Hematopoietic multipotent progenitor cell treated with erythropoietin and hydrocortisone succinate and interleukin-3 and kit ligand, for 17 days (in vitro differentiated cells): ENCODE data around the gene AKIRIN1.
A peak's percentile ranks its signal among the peaks of the same experiment; 100 is the strongest.
"Not testable (repeated sequence)": the region's sequence is repeated elsewhere in the genome, so short reads cannot be mapped to it uniquely, and the experiment has no call there.

Experiments
- DNase-seq: peaks from one replicate; pipeline ENCODE4 v3.0.0-alpha.2; 2015; ENCODE audit warnings: low spot score

Gene AKIRIN1

GRCh38 chr1:38990738-38991637 lies at the start of gene AKIRIN1:
Gene AKIRIN1 (plus strand): TSS chr1:38991276. CDS start chr1:38991381, 105 bp downstream.
- peak; percentile 96 for DNase-seq

GRCh38 chr1:38941527-38942019 lies 49.5 kb upstream of the AKIRIN1 start, which contains the start of gene RHBDL2:
Gene RHBDL2 (minus strand): TSS chr1:38941830. CDS start chr1:38919212, 22,618 bp downstream.
- no peak for DNase-seq

DNA sequence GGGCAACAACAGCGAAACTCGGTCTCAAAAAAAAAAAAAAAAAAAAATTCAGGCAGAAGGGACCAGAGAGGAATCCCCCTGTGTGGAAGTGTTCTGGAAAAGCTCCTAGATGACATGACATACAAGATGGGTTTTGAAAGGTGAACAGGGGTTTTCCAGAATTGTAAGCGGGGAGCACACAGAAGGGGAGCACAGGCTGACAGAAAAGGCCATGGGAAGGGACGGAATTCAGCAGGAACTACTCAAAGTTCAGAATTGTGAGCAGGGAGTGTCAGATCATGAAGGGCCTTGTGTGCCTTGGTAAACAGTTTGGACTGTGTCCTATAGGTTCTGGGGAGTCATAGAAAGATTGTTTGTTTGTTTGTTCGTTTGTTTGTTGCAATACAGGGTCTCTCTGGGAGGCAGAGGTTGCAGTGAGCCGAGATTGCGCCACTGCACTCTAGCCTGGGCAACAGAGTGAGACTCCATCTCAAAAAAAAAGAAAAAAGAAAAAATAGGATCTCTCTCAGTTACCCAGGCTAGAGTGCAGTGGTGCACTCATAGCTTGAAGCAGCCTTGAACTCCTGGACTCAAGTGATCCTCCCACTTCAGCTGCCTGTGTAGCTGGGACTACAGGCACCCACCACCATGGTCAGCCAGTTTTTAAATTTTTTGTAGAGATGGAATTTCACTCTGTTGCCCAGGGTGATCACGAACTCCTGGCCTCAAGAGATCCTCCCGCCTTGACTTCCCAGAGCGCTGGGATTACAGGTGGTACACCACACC lies 48.2 kb upstream of the AKIRIN1 start:
- no peak for DNase-seq

DNA sequence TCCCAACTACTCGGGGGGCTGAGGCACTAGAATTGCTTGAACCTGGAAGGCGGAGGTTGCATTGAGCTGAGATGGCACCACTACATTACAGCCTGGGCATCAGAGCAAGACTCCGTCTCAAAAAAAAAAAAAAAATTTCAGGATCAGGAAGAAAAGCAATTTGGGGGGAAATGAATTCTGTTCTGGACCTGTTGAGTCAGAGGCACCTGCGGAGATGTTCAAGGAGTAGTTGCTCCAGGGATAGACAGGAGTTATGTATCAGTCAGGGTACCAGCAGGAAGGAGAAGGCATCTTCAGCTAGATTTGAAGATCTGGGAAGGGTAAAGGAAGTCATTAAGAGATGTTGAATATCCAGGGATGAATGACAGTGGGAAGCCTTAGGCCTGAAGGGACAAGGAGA lies 46.5 kb upstream of the AKIRIN1 start:
- DNase-seq: no peak

- DNase-seq: no peak
These were observed 40.5 kb upstream of the AKIRIN1 start for GRCh38 chr1:38950553-38950952.

GRCh38 chr1:38953433-38953860 lies 37.6 kb upstream of the AKIRIN1 start:
- DNase-seq: no peak

DNA sequence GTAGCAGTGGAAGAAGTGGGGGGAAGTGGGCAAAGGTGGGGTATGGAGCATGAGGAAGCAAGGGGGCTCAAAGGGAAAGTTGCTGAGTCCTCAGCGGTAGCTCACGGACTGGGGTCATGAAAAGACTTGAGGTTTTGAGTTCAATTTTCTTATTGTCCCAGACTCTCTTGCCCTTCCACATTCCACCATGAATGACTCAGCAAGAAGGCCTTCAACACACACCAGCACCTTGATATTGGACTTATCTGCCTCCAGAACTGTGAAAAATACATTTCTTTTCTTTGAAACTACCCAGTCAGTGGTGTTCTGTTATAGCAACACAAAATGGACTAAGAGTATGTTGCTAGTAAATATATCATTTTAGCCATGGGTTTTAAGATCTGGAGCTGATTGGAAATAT lies 32.1 kb upstream of the AKIRIN1 start:
- no peak for DNase-seq

DNA sequence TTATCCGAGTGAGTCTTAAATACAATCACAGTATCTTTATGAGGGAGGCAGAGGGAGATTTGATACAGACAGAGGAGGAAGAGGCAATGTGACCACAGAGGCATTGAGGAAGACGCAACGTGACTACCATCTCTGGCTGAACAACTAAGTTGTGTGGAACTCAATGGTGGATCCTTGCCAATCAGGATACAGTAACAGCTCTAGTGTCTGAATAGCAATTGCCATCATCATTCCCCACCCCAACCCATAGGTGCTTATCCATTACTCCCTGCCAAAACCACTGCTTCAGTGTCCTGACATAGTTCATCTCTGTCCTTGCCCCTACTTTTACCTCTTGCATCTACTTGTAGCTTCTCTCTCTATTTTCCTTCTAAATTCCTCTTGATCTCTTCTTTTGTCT lies 29.0 kb upstream of the AKIRIN1 start:
- no peak for DNase-seq

- no peak for DNase-seq
These were observed 28.5 kb upstream of the AKIRIN1 start for GRCh38 chr1:38962560-38962959.

GRCh38 chr1:38964140-38964548 lies 26.9 kb upstream of the AKIRIN1 start:
- peak; percentile 29 for DNase-seq

GRCh38 chr1:38973145-38973544 lies 17.9 kb upstream of the AKIRIN1 start:
- not testable (repeated sequence) for DNase-seq

- no peak for DNase-seq
These were observed 17.2 kb upstream of the AKIRIN1 start for GRCh38 chr1:38973659-38974437.

- DNase-seq: not testable (repeated sequence)
These were observed 13.5 kb upstream of the AKIRIN1 start for GRCh38 chr1:38977399-38978244.

DNA sequence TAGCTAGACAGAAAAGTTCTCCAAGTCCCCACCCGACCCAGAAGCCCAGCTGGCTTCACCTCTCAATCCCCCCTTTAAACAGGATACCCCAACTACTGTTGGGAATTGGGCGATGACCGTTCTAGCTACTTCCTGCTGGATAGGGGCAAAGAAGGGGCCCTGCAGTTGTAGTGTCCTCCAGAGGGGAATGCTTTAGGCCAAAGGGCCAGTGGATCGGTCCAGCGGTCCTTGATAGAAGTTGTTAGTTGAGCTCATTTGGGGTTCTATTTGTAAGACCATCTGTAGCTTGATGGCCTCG lies 12.9 kb upstream of the AKIRIN1 start:
- not testable (repeated sequence) for DNase-seq

GRCh38 chr1:38979380-38979779 lies 11.7 kb upstream of the AKIRIN1 start:
- DNase-seq: not testable (repeated sequence)

GRCh38 chr1:38989979-38990378 lies 1.1 kb upstream of the AKIRIN1 start:
- DNase-seq: no peak

DNA sequence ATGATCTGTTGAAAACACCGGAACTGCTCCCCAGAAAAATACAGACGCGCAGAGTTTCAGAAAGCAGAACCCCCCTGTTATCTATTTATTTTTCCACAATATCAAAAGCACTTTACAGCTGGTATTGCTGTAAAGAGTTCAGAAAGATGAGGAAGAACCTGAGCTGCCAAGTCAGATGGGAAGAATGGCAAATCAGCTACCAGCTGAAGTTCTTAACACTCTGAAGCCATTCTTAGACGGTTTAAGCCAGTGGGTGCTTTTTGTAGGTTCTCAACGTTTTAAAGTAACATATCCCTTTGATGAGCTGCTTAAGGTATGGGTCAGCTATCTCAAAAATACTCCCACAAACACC lies 714 bp upstream of the AKIRIN1 start:
- DNase-seq: no peak

GRCh38 chr1:38991638-38992411 lies 749 bp downstream of the AKIRIN1 start:
- DNase-seq: peak; percentile 36

DNA sequence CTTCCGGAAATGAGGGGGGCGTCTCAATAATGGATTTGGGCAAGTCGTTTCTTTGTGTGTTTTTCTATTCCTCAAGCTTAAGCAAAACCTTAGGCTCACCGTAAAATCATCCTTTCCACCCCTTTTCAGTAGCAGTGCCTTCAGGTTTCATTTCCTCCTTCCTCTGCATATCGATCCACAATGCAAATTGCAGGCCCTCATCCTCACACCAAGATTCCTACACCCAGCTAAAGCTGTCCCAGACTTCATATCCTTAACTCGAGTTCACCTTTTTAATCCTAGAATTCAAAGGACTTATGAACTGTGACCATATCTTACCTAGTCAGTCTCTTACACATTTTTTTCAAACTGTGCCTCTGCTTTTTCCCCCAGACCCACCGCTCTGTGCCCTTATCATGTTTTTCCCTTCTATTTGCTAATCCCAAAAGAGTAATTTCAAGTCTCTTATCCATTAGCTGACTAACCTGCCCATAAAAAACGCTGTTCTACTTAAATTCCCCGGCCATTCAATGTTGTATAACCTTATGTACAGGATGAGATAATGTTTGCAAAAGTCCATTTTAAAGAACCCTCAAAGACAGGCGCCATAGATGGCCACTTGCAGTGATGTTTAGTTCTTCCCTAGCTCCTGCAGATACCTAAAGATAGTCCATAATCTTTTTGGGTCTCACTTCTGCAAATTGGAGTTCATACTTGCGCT lies 1.5 kb downstream of the AKIRIN1 start:
- no peak for DNase-seq

GRCh38 chr1:38994196-38994595 lies 3.1 kb downstream of the AKIRIN1 start:
- DNase-seq: no peak
